Left lobe of liver (tissue), 2 donors: Measurements from ENCODE around the gene IRF2. TPM values are rescaled to one million over a fixed set of nuclear protein-coding genes. Genes with fewer than 3 reads are reported as not detected.
"Not testable (repeated sequence)": the region's sequence is repeated elsewhere in the genome, so short reads cannot be mapped to it uniquely, and the experiment has no call there.

Experiments used
- ATAC-seq: fragments of 200-7000 bp; cut with Tn5 transposase; one replicate; pipeline ENCODE4 v1.9.1; 2020; ENCODE audit warnings: mild to moderate bottlenecking, moderate library complexity
- DNase-seq: peaks from one replicate; pipeline ENCODE4 v3.0.0-alpha.2; 2020; ENCODE audit warnings: low spot score
- total RNA-seq: library from RNA; stranded (reverse); gene quantifications from one replicate; pipeline ENCODE4 v1.2.1, GENCODE V29; 2021
- donor health status: DM: no; HTN: no; CAD: no; lungs with moderate emphysema.
- donor health status: DM: no; HTN: yes; CAD: no.

IRF2 gene
- total RNA-seq, 1 donor from 2014 or later: 30.5 TPM

DNA sequence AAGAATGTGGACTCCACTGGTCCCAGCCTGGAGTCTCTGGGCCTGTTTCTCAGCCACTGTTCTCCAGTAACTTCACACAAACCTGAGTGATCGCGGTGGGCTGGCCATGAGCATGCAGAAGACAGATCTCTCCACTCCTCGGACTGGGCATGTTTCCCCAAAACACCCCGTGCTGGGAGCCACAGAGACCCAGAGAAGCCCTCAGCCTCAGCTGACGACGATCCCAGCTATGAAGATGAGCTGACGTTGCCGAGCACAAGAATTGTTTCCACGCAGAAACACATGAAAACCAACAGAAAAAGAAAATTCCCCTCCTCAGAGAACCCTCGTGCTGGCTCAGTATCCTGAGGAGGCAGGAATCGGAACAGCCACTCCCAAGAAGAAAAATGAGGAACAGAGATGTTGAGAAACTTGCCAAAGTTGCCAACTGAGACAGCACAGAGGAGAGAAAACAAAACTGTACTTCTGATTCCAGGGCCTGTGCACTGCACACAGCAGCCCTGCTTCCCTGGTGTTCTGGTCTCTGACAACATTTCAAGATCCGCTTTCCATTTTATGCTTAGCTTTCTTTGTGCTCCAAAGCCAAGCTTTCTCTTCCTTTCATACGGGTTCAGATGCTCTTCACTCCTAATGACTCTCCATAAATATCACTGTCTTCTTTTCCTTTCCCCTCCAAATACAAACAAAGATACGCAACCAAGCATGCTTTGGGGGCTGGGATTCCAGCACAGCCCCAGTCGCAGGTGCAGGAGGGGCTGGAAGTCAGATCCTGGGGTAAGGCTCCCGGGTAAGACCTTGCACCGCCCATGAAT, 81.4 kb downstream of the IRF2 start:
- DNase-seq: peak; percentile 45

DNA sequence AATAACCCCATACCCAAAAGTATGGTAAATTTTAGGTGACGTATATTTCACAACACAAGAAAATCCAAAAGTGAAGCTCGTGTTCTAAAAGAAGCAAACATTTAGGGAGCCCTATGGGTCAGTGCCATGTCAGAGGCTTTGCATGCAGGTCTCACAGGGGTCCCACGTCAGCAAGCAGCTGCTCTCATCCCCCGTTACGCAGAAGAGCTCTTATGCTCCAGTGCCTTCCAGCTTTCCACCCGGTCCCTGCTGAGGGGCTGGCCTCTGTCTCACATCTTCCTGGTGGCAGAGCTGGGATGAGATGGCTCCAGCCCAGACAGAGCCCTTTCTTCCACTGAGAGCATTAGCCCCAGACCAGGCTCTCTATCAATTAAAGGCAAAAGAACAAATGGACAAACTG, 82.0 kb downstream of the IRF2 start:
- no peak for ATAC-seq
- peak; percentile 36 for DNase-seq

More for the DNA sequence above, 81.4 kb downstream of the IRF2 start:
- ATAC-seq: peak; percentile 45

DNA sequence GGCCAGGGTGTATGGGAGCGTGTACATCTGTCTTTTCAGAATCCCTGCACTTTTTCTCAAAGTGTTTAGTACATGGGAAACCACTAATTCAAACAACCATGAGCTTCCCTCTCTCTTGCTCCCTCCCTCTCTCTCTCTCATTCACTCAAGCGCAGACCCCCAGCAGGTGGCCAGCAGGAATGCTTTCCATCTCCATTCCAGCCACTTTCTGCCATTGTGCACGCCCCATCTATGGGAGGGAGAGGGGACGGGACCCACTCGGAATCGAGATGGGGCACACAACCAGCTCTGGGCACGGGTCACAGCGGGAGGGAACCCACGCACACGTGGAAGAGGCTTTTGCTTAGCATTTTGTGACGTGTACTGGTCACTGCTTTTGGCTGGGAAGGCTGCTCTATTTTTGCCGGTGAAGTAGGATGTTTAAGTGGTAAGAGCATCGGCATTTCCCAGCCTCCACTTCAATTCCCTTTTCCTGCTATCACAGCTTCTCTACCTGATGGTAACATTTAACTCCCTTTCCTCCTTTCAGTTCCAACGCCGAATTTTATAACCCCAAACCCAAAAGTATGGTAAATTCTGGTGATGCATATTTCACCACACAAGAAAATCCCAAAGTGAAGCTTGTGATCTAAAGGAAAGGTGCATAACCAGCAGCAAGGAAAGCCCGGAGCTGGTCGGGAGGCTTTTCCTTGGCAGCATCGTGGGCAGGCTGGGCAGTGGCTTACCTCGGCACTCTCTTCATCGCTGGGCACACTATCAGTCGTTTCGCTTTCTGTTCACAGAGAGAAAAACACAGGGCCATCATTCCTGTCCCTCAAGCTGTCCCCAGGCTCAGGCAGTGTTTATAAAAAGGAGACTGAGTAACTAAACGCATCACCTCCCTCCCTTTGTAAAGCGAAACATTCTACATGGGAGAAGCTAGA, 84.1 kb downstream of the IRF2 start:
- no peak for ATAC-seq

DNA sequence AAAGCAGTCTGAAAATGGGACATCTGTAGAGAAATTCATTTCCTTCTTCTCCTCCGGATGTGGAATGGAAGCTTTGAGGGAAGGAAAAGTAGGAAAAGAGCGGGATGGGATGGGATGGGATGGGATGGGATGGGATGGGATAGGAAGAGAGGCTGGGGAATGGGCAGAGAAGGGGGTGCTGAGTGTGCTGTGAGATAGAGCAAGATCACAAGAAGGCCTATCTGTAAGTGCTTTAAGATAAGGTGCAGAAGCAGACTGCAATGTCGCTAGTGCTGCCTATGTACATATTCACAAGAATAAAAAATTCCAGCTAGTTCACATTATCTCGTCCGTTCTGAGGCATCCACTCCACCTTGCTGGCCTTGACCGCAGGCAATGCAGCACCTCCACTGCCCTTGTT, 86.2 kb downstream of the IRF2 start:
- ATAC-seq (no peak), DNase-seq (no peak)

More for the DNA sequence above, 84.1 kb downstream of the IRF2 start:
- peak; percentile 37 for DNase-seq

DNA sequence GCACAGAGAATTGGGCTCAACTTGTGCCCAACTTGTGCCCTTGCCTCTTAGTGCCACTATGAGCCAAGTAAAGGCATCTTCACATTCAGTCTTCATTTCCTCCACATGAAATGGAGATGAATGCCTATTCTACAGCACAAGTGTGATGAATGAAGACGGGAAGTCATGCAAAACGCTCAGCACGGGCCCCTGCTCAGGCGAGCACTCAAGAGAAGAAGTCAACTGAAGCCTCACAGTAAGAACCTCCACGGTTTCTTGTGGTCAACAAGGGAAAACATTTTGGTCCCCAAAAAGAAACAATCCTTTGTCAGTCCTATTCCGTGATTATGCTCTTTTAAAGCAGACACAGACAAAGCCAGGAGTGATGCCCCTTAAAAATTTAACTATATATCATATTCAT, 87.0 kb downstream of the IRF2 start:
- DNase-seq (peak; percentile 23), ATAC-seq (no peak)

DNA sequence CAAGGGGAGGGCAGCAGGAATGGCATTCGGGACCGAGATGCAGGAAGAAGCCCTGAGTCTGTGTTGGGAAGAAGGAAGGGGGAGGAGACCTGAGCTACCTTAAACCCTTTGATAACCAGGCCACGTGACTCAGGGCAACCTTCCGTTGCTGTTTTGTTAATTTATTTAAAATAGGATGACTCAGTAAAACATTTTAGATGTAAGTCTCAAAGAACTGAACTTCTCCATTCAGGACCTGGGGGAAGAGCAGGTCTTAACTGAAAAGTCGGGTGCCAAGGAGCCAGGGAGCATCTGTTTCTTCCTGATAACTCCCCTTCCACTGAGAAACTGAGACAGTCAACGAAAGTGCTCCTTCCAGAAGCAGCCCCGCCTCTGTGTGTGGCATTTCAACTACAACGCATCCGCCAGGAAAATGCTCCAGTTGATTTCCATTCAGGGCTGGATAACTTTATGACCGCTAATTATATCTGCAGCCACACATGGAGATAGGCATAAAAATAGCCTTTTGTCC, 88.0 kb downstream of the IRF2 start:
- DNase-seq (peak; percentile 42), ATAC-seq (no peak)

DNA sequence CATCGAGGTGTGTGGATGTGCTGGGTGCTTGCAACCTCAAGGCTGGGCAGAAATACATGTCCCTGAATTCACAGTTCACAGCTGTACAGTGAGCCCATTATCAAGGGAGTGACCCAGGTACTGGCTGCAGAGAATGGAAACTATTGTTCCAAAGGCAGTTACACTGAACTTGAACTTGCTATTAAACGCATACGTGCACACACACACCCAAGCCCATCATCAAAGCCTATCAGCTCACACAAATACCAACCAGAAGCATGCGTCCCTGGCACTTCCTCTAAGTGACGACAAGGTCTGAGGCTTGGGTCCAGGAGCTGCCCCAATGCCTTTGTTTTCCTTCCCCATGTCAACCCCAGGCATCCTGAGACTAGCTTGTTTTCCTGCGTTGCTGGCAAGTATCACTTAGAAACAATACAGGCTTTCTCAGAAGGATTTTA, 88.6 kb downstream of the IRF2 start:
- ATAC-seq (no peak), DNase-seq (no peak)

DNA sequence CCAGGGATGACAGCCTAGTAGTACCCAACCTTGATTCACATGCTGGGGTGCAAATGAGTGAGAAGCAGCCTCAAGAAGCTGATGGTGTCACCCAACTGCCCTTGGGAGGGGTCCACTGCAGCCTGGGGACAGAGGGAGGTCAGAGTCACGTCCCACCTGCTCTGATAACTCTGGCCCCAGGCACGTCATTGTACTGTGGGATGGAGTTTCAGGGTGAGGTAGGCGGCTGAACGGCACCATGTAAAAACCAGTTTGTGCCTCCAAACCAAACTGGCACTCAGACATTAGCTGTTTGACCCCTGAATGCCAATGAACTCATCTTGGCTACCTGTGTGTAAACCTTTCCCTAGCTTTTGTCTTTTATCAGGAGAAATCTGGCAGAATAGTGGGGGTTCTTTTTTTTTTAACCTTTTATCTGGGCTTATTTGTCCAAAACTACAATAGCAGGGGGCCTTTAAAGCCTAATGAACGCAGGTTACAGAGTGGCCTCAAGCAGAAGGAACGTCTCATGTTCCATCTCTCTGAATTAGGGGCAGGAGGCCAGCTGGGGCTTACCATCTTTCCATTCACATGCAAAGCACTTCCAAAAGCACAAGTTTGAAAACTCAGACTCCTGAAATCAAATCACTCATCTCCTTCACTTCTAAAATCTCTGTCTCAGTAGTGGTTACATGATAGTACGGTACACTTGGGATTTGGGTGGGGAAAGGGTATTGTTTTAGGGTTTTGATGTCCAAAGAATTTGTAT, 89.4 kb downstream of the IRF2 start:
- peak; percentile 63 for ATAC-seq
- DNase-seq: peak; percentile 72

DNA sequence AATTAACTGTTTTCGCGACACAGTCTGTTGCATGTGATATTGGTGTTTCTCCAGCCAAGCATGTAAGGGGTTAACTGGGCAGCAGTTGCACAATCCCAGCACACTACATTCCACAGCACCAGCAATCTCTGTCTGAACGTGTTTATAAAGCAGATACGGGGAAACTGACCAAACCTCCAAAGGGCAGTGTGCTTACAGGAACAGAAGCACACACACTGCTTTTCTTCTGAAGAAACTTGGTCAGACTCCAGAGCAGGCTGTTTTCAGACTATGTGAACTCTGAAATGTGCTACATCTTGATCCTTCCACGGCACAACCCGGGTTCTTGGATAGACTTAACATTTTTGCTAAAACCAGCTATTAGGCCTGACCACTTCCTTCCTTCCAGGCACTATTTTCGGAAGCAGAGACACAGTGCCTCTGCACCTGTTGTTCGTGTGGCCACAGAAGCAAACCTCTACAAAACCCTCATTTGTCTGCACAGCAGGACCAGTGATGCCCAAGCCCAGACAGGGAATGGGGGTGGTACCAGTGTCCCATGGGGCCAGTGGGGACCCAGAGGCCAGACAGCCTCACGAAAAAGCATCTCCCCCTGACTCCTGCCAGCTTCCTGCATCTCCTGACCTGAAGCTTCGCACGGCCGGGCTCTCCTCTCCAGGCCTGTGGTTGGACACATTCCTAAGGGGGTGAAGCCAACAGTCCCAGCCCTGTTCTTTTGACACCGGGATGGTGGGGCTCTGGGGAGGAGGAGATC, 90.1 kb downstream of the IRF2 start:
- DNase-seq (peak; percentile 86), ATAC-seq (peak; percentile 62)

DNA sequence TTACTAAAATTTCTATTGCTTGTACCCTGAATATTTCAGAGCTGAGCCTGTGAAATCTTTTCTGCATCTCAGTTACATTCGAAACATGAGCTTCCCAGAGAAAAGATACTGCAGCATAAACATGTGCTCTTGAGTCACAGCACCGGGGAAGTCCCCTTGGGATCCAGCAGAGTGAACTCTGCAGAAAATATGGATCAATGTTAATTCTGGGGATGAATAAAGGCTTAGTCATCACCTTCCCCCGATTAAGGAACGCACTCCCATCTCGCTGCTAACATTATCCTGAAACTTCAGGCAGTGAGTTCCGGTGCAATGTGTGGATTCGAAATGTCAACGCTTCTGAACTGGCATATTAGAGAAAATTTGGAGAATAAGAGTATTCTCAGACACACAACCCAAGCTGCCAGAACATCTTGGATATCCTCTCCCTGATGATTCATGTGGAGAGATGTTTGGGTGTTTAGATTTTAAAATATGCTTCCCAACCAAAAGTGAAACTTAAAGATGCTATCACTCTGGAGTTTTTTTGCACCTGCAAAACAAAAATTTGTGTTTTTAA, 90.8 kb downstream of the IRF2 start:
- ATAC-seq (peak; percentile 8), DNase-seq (peak; percentile 47)

DNA sequence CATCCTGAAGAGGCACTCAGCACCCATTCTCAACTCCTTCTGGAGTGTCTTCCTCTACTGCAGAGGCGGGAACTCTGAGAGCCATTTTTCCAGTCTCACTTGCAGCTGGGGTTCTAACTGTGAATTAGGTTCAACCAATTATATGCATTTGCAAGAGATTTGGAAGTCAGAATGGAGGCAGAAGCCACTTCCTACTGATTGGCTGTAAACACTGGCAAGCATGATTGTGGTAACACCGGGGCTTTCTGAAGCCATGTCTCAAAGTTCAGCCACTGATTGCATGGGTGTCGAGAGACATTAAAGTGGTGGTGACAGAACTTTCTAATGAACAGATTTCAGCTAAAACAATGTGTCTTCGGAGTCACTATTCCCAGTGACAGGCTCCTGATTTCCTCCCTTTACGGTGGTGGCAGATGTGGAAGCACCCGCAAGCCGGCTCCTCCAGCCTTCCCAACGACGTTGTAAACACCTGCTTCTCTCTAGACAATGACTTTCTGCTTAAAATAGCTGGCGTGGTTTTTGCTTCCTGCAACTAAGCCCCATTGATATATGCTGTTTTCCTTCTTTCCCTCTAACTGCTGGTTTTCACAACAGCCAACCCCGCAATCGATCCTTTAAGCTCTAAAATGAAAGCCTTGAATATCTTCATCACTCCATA, 92.0 kb downstream of the IRF2 start:
- peak; percentile 79 for DNase-seq
- peak; percentile 54 for ATAC-seq

DNA sequence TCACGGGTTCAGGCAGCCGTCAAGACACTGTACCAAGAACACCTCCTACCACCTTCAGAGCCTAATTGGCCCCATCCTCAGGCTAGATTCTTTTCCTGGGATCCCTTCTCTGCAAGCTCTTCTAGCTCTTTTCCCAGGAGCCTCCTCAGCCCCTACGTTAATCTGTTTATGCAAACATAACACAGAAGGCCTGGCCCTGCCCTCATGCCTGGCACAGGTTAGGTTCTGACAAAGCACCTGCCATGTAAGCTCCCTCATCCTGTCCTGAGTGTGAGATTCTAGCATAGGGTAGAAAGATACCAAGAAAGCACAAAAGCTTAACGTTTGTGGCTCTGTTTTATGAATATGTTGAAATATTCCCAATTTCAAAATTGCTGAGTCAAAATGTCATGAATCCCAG, 93.6 kb downstream of the IRF2 start:
- ATAC-seq (peak; percentile 50), DNase-seq (peak; percentile 62)

DNA sequence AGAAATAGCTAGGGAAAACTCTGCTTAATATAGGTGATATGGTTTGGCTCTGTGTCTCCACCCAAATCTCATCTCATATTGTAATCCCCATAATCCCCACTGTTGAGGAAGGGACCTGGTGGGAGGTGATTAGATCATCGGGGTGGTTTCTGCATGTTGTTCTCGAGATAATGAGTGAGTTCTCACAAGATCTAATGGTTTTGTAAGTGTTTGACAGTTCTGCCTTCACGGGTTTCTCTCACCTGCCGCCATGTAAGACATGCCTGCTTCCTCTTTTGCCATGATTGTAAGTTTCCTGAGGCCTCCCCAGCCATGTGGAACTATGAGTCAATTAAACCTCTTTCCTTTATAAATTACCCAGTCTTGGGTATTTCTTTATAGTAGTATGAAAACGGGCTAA, 94.1 kb downstream of the IRF2 start:
- ATAC-seq: not testable (repeated sequence)

DNA sequence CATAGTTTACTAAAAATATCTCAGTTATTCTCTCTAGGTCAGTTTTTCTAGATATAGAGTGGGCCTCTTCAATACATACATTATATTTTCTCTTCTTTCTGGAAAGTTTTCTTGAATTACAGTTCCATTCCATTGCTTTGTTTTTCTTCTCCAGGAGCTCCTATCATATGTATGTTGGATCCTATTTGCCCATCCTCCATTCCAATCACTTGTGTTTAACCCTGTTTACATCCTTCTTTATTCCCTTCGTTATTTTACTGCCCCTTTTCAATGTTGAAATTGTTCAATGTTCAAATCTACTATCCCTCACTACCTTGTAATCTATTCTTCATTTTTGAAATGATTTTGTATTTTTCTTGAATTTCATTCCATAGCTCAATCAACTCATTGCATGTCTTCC, 97.4 kb downstream of the IRF2 start:
- ATAC-seq: no peak
- no peak for DNase-seq

More for the DNA sequence above, 94.1 kb downstream of the IRF2 start:
- peak; percentile 6 for DNase-seq

DNA sequence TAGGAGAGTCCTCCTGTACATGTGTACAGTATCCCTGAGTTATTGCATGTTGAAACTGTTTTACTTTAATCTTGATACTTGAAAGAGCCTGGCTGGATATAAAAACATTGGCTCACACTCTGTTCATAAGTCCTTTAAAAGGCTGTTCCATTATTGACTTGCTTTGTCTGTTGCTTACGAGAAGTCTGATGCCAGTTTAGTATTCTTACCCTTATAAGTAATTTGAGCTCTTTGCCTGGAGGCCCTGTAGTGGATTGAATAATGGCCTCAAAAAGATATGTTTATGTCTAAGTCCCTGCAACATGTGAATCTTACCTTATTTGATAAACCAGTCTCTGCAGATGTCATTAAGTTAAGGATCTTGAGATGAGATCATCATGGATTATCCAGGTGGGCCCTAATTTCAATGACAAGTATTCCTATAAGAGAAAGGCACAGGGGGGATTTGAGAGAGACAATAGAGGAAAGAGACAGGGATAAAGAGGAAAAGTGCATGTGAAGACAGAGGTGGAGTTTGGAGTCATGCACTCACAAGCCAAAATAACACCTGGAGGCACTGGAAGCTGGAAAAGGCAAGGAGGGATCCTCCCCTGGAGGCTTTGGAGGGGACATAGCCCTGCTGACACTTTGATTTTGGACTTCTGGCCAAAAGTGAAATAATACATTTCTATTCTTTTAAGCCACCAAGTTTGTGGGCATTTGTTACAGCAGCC, 98.1 kb downstream of the IRF2 start:
- DNase-seq (peak; percentile 6), ATAC-seq (no peak)

DNA sequence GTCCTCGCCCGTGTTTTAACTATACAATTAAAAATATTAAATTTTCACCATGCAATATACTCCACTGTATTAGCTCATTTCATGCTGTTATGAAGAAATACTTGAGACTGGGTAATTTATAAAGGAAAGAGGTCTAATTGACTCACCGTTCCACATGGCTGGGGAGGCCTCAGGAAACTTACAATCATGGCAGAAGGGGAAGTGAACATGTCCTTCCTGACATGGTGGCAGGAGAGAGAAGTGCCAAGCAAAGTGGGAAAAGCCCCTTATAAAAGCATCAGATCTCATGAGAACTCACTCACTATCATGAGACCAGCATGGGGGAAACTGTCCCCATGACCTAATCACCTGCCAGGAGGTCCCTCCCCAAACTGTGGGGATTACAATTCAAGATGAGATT, 98.7 kb downstream of the IRF2 start:
- ATAC-seq, DNase-seq: not testable (repeated sequence)

DNA sequence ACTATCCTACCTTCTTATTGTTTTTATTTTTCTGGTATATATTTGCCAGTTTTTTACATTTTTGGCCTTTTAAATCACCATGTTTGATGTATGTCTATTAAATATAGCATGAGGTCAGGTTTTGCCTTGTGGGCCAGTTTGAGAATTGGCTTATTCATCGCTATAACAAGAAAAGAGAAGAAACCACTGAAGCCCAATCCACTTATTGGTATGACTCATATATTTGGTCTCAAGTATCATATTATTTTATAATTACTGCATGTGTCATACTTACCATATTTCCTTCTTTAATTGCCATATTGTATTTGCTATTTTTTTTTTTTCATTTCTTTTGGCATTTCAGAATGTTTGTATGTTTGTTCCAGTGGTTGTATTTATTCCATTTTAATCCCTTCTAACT, 99.3 kb downstream of the IRF2 start:
- ATAC-seq: no peak
- no peak for DNase-seq

DNA sequence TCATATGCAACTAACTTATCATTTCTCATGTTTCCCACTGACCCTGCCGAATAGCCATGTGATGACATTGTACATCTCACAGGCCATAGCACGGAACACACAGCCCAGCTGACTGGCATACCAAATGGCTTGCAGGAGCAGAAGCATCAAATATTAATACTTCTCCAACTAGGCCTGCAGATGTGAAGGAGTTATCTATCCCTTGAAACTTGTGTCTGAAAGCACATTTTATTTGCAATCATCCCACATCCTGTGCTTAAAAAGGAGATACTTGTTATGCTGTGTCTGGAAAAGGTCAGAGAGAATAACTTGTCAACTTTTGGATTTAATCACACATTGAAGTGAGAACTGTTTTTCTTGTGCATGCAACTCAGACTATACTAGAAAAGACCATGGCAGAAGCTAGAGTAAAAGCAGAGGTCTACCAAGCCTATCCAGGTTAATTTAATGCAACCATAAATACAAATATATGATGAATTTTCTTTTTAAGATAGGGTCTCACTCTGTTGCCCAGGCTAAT, 100.4 kb downstream of the IRF2 start:
- ATAC-seq (no peak), DNase-seq (no peak)
